Stomach (tissue), 4 donors: ENCODE measurements around the gene NHS.

Source experiments
- POLR2A ChIP-seq, 4 donors: fragments of 450-650 bp; IDR thresholded peaks; one replicate each; pipeline ENCODE4 v1.6.1; 2016; ENCODE audit warnings: antibody characterized with exemption in 4 of 4, control low read depth in 2 of 4, mild to moderate bottlenecking in 1 of 4, moderate library complexity in 1 of 4
- POLR2AphosphoS5 ChIP-seq, 3 donors: sonication (generic); formaldehyde crosslinking; IDR thresholded peaks; one replicate each; pipeline ENCODE4 v1.6.1; 2016; ENCODE audit warnings: antibody characterized with exemption in 3 of 3
- TF ChIP-seq, protein P1 (sequence below), 7 experiments: fragments of 450-650 bp in 4 of 7; fragments of 200-600 bp in 3 of 7; sonication (generic) in 3 of 7; IDR thresholded peaks; one replicate each; pipeline ENCODE4 v1.5.1; 2016 to 2019; ENCODE audit warnings: antibody characterized with exemption in 7 of 7, control low read depth in 2 of 7, mild to moderate bottlenecking in 1 of 7

DNA sequence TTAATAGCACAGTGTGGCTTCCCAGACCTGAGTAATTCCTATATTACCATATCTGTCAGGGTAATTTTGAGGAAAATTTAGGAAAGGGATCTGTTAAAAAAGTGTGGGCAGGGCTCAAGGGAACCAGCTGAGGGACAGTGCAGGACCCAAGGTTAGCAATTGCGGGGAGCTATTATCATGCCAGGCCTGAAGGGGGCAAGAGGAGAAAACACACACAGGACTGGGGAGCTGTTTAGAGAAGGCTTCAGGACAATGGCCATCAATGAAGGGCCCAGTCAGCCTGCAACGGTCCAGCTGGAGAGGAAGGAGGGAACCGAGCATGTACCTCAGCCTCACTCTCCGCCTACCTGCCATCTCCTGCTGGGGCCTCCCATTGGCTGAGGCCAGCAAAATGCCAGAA, 19.0 kb upstream of the NHS start:
- TF ChIP-seq, protein P1, sequence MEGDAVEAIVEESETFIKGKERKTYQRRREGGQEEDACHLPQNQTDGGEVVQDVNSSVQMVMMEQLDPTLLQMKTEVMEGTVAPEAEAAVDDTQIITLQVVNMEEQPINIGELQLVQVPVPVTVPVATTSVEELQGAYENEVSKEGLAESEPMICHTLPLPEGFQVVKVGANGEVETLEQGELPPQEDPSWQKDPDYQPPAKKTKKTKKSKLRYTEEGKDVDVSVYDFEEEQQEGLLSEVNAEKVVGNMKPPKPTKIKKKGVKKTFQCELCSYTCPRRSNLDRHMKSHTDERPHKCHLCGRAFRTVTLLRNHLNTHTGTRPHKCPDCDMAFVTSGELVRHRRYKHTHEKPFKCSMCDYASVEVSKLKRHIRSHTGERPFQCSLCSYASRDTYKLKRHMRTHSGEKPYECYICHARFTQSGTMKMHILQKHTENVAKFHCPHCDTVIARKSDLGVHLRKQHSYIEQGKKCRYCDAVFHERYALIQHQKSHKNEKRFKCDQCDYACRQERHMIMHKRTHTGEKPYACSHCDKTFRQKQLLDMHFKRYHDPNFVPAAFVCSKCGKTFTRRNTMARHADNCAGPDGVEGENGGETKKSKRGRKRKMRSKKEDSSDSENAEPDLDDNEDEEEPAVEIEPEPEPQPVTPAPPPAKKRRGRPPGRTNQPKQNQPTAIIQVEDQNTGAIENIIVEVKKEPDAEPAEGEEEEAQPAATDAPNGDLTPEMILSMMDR (IDR thresholded peaks at IDR 0.05) = no peak
- TF ChIP-seq POLR2AphosphoS5 (IDR thresholded peaks at IDR 0.05) = no peak
- TF ChIP-seq POLR2A (IDR thresholded peaks at IDR 0.05) = no peak
